Measurements from ENCODE around the gene C4orf46. TPM values are rescaled to one million over a fixed set of nuclear protein-coding genes. Genes with fewer than 3 reads are reported as not detected.

Gene C4orf46
- 9.4 and 10.5 TPM in 2 replicates for total RNA-seq

DNA sequence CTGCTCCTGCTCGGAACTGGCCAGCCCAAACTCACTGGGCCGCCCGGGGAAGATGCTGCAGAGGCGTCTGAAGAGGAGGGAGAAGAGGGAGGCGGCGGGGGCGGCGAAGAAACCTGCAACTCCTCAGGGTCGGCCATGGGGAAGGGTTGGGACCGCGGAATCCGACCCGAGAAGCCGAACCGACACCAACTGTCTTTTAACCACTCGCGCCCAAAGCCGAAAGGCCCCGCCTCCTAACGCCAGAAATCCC is at the start of gene C4orf46:
C4orf46 (minus strand) TSS at position 223 of the 250 bp plus-strand sequence; CDS start at position 137, 86 bp downstream.

DNA sequence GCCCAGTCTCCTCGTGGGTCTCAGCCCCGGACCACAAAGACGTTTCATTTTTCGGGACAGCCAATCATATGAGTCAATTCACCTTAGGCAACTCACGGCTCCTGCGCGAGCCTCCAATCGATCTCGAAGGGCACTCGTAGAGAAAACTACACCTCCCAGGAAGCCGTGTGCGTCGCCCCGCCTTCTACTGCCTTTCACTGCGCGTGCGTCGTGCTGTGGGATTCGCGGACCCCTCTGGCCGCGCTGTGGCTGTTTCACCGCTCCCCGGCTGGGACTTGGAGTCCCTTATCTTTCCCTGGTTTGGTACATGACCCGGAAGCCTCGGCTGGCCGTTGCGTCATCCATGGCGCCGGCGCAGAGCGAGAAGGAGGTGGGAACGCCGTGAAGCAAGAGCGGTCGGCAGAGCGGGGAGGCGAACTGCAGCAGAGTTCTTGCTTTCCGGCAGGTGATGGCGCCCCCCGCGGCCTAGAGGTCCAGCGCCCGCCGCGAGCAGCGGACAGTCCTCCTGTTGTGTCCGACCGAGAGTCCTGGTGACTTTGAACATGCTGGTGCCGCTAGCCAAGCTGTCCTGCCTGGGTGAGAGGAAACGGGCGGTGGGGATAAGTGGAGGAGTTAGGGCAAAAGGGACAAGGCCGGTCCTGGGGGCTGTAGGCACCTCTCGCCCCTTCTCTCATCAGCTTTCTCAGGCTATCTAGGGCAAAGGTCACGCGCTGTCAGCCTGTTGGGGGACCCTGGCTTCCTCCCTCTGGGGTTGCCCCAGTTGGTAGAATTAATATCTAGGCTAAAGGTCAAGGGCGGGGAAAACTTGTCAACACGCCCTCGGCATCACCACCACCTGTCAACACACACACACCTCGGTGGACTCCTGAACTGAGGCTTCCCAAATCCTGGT is 474 bp upstream of the C4orf46 start, which contains the start of gene ETFDH:
ETFDH (plus strand) TSS at position 382 of the 892 bp plus-strand sequence; CDS start at position 543, 161 bp downstream.

Other genes with a start within 250 kb of the C4orf46 start
- 0.12 and 0.17 TPM in 2 replicates for gene RXFP1, start 150.0 kb downstream of the C4orf46 start, total RNA-seq
- 14.1 and 17.7 TPM in 2 replicates for gene ETFDH, start 409 bp upstream of the C4orf46 start, total RNA-seq
- gene PPID, start 51.5 kb upstream of the C4orf46 start, total RNA-seq, result 12.7 and 22.6 TPM in 2 replicates
- 4.6 and 10.3 TPM in 2 replicates for gene FNIP2, start 97.1 kb upstream of the C4orf46 start, total RNA-seq